UCSD-AML1 (cell line): ENCODE data around the gene DGLUCY.
"Not testable (repeated sequence)": the region's sequence is repeated elsewhere in the genome, so short reads cannot be mapped to it uniquely, and the experiment has no call there.

Source experiments
- DNase-seq: peaks from one replicate; lab custom pipeline; 2025; ENCODE audit not compliant: unreplicated experiment; lab: John Stamatoyannopoulos, UW

DGLUCY gene

DNA sequence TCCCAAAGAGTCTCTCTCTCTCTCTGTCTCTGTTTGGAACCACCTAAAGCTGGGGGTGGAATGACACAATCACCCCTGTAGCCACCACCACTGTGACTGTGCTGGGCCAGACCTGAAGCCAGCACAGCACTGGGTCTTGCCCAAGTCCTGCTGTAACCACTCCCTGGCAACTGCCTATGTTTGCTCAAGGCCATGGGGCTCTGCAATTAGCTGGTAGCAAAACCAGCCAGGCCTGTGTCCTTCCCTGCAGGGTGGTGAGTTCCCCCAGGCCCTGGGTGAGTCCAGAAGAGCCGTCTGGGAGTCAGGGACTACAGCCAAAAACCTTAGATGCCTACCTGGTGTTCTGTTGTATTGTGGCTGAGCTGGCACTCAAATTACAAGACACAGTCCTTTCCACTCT is 50.8 kb downstream of the DGLUCY start:
- DNase-seq = no peak

DNA sequence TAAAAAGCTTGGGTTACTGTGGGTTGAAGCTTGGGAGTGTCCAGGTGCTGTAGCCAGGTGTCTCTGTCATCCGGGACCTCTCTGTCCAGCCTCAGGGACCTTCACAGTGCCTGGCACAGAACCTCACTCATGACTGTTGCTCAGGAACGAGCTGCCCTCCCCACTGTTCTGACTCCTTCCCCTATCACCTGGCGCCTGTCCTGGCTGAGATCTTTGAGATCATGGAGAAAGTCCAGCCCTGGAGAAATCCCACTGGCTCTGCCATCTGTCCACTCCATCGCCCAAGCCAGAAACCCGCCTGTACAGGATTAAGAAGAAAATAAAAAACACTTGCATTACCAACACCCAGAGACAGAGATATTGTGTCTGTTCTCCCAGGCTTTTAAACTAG is 53.5 kb downstream of the DGLUCY start:
- no peak for DNase-seq

DNA sequence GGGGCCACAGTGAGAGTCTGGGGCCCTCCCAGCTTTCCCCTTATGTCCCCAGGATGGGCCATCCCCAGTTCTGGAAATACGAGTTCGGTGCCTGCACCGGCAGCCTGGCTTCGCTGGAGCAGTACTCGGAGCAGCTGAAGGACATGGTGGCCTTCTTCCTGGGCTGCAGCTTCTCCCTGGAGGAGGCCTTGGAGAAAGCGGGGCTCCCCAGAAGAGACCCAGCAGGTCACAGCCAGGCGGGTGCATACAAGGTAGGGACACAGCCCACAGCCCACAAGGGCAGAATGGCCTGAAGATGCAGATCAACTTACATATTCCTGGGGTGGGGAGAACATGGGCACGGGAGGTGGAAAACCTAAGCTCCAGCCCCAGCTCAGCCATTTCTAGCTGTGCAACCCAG is 56.1 kb downstream of the DGLUCY start:
- DNase-seq = no peak

DNA sequence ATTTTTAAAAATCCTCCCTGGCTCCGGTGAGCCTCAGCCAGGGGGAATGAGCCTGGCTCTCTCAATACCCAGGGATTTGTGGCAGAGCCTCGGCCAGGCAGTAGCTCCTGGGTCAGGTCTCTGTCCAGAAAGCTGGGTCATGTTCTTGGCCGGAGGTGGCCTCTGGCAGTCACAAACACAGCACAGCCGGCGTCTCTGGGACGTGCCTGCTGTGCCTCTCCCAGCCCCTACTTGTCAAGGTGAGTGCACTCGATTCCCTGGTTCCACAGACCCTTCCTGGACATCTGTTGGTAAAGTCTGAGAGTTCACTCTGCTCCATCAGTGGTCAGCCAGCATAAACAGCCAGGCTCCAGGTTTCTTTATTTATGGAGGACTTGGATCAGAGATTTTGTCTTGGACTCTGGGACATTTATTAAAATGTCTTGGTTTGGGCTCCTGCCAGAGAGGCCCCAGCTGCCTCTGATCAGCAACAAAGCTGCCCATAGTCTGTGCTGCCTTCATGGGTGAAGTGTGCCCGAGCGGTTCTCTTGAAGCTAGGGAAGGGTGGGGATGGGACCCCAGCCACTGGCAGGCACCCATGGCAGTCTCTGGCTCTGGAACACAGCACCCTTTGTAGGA is 56.7 kb downstream of the DGLUCY start:
- no peak for DNase-seq

DNA sequence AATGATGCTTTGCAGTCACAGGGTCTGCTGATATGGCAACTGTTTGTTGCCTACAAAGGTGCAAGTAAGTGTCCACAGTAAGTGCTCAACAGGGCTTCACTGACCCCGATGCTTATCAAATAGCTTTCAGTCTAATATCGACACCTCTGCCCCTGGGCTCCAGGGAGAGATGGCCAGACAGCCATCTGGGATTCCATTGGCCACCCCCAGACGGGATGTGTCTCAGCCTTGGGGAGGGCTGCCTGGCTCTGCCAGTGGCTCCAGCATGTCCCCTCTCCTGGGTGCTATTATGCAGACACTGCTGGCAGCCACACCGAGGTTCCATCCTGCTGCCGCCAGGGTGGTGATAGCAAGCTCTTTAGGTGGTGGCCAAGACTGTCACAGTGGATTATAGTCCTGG is 57.4 kb downstream of the DGLUCY start:
- DNase-seq = no peak

DNA sequence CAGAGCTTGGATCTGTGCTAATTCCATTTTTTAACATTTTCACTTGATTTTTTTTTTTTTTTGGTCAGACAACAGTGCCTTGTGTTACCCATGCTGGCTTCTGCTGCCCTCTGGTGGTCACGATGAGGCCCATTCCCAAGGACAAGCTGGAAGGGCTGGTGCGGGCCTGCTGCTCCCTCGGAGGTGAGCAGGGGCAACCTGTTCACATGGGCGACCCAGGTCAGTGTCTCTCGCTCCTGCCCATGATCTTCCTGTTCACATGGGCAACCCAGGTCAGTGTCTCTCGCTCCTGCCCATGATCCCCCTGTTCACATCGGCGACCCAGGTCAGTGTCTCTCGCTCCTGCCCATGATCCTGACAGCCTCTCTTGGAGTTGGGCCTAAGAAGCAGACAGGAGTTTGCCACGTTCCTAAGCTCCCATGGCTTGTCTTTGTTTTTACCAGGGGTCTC is 59.4 kb downstream of the DGLUCY start:
- DNase-seq = peak; percentile 58

DNA sequence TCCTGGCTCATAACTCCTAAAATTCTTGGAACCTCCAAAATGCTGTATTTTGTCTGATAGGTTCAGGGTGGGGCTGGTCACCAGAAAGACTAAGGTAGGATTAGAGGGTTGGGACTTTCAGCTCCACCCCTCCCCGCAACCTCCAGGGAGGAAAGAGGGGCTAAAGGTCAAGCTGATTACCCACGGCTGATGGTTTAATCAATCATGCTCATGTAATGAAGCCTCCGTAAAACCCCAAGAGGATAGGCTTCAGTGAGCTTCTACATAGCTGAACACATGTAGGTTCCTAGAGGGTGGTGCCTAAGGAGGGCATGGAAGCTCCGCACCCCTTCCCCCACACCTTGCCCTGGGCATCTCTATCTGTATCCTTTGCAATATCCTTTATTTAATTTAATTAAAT is 60.0 kb downstream of the DGLUCY start:
- no peak for DNase-seq

DNA sequence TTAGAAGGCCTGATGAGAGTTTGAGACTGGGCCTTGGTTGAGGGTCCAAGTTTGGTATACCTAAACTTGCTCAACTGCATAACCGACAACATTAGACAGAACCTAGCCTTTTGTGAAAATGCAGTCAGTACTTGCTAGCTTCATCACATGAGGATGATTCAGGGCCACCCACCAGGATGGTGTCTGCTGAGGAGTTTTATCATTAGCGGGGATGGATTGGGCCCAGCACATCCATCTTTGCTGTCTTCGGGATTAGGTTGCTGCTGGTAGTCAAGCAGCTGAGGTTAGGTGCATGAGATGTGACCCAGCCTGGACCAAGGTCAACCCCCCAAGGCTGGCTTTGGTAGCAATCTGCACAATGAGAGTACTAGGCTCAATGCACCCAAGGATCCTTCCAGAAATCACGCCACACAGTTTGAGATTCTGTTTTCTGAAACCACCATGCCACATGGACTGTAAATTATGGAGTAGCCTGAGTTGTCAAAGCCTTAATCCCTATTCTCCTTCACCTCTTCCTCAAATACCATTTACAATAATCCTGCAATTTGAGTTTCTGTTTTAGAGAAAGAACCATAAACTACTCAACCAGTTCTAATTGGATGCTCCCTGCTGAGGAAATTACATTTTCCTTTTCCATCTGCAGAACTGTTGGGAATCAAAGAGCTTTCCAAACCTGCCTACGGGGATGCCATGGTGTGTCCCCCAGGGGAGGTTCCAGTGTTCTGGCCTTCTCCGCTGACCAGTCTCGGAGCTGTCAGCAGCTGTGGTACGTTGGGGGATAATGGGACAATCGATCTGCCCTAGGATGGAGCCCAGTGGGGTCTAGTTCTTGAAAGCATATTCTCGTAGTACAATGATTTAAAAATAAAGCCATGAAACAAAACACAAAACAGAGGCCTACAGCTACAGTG is 61.7 kb downstream of the DGLUCY start:
- DNase-seq = no peak

DNA sequence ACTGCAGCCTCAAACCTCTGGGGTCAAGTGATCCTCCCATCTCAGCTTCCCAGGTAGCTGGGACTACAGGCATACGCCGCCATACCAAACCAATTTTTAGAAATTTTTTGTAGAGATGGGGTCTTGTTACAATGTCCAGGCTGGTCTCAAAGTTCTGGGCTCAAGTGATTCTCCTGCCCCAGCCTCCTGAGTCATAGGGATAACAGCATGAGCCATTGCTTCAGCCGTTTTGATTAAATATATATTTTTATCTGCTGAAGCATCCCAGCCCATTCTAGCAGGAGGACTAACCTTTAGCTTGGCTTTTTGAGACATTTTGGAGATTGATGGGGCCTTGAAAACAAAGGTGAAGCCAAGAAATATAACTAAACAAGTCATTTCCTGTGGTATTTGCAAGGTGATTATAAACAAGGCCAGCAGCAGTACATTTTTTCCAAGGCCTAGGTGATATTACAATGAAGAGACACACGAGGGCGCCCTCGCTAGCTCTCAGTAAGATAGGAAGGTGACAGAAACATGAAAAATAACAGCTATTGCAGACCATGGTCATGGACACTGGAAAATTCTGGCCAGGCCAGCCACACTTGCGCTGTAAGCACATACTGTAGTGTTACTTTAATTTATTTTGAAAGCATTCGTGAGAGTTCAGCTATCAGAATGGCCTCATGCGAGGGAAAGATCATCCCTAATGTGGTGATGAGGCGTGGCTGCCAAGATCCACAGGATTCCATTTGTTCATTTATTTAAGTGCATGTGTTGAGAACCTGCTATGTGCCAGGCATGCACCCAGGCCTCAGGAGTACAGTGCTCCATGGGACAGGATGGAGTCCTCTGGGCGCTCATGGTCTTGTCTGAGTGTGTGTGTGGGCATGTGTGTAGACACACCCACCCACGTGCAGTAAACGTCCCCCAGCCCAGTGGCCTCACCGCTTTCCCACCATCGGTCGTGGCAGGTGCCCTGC is 63.5 kb downstream of the DGLUCY start:
- peak; percentile 57 for DNase-seq

DNA sequence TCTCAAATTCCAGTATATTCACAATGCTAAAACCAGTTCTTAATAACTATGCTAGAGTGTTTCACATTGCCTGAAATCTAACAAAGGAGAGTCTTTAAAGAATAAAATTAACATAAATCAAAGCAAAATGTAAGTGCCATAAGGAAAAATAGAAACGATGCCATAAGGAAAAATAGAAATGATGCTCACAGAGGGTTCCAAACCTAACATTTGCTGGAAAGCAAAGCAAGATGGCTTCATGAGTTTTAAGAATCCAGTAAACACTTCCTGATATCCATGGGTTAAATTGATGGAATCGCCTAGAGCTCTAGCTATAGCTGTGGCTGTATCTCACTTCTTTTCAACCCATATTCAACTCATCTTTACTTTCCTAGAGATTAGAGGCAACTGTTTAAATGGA is 66.7 kb downstream of the DGLUCY start:
- no peak for DNase-seq

DNA sequence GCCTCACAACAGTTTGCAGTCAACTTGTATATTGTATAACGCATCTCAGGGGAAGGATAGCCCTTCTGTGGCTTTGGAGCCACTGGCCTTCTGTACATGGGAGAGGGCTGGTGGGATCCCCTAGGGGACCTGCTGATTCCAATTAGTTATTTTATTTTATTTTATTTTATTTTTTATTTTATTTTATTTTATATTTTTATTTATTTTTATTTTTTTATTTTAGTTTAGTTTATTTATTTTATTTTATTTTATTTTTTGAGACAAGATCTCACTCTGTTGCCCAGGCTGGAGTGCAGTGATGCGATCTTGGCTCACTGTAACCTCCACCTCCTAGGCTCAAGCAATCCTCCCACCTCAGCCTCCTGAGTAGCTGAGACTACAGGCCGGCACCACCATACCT is 68.9 kb downstream of the DGLUCY start:
- not testable (repeated sequence) for DNase-seq

DNA sequence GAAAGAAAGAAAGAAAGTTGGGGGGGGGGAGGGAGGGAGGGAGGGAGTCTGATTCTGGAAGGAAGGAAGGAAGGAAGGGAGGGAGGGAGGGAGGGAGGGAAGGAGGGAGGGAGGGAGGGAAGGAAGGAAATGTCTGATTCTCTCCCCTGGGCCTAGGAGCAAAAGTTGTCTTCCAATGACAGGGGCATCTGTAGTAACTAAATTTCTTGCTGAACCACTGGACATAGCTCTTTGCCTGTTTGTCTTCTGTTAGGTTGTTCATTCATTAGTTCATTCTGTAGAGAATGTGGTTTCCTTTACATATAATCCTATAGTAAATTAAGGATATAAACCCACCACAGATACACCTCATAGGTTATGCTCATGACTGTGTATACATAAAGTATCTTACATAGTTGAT is 70.7 kb downstream of the DGLUCY start:
- no peak for DNase-seq

DNA sequence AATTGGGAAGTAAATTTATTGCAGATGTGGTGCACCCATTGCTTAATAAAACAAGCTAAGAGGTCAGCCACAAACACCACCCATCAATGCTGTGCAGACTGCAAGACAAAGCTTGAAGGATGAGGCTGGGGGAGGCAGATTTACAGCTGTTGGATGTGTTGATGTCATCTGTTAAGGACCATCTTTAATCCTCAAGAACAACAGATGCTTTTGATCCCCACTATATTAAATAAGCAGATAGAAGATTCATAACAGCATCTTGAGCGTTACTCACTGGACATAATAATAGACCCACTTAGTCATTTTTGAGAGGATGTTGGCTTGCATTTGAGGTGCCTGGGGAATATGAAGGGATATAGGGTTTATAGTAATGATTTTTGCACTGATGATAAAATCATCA is 71.8 kb downstream of the DGLUCY start:
- no peak for DNase-seq

DNA sequence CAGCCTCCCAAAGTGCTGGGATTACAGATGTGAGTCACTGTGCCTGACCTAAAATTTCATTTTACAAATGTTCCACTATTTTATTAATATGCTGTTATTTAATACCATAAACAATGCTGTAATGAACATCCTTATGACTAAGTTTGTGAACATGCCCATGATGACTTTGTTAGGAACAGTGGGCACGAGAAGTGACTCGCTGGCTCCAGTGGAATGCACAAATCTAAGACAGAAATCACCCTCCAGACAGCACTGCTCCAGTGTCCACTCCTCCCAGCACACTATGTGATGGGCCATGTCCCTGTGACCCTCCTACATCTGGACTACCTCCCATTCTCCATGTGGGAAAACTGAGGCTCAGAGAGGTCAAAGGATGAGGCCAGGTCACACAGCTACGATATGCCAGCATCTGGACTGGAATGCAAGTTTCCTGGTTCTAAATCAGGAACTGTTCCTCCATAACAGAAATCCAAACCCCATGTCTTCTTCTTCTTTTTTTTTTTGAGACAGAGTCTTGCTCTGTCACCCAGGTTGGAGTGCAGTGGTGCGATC is 72.7 kb downstream of the DGLUCY start:
- no peak for DNase-seq

DNA sequence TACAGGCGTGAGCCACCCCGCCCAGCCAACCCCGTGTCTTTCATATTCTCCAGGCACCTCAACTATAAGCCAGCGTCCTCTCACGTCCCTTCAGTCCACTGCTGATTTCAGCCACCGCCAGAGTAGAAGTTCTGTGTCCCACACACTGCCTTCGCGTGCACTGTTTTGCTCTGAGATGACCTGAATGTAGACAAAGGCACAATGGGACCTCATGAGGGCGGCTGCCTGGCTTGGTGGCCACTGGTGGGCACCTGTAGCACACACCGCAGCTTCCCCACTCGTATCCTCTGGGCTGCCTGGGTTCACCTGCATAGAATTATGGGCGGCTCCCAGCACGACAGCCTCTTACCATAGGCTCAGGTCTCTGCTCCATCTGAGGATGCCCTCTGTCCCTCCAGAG is 73.4 kb downstream of the DGLUCY start:
- no peak for DNase-seq

DNA sequence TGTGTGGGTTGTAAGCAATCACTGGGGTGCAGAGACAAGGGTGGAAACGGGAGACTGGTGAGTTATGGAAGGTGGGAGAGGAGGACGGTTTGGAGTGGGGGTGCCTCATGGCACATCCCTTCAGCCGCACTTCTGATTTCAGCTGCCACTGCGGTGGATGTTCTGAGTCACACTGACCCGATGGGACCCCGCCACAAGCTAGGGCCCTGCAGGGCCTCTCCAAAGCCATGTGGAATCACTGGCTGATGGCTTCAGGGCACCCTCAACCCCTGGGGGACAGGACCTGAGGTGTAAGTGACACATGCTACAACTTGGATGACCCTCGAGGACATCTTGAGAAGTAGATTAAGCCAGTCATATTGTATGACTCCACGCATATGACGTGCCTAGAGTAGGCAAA is 77.0 kb downstream of the DGLUCY start:
- no peak for DNase-seq

DNA sequence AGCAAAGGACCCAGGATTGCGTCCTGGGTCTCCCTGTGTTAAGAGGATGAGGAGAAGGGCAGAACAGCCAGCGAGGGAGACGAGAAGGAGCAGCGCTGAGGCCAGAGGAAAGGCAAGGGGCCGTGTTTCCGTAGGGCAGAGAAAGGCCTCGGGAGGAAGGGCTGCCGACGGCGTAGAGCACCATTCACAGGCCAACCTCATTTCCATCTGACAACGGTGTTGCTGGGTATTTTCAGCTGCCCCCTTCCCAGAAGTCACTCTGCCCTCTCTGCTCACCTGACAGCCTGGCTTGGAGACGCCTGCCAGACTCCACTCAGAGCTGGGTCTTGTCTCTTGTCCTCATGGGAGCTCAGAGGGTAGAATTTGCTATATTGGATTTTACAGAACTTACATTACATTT is 79.2 kb downstream of the DGLUCY start:
- no peak for DNase-seq

DNA sequence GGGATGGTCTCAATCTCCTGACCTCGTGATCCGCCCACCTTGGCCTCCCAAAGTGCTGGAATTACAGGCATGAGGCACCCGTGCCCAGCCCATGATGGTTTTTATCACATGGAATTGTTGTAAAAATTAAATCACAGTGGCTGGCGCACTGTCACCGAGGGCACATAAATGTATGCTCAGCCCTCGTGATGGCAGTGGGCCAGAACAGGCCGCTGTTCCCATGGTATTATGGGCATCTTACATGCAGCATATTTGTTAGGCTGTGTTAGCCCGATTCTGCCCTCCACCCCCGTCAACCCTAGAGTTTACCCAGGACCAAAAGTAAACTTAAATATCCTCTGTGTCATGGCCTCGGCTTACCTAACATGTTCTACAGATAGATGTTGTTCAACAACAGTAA is 82.0 kb downstream of the DGLUCY start:
- DNase-seq = no peak

DNA sequence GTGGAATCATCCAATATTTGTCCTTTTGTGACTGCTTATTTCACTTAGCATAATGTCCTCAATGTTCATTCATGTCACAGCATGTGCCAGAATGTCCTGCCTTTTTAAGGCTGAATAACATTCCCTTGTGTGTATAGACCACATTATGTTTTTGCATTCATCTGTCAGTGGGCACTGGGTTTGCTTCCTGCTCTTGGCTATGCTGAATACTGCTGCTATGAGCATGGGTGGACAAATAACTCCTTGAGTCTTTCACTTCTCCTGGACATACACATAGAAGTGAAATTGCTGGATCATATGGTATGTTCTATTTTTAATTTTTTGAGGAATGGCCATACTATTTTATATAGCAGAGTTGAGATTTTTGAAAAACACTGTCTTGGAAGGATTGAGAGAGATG is 83.8 kb downstream of the DGLUCY start:
- DNase-seq = no peak

DNA sequence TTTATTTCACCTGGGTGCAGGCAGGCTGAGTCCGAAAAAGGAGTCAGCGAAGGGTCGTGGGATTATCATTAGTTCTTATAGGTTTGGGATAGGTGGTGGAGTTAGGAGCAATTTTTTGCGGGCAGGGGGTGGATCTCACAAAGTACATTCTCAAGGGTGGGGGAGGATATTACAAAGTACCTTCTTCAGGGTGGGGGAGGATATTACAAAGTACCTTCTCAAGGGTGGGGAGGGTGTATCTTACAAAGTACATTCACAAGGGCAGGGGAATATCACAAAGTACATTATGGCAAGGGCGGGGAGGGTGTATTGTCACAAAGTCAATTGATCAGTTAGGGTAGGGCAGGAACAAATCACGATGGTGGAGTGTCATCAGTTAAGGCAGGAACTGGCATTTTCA is 86.9 kb downstream of the DGLUCY start:
- DNase-seq = not testable (repeated sequence)
